Measurements from ENCODE around the gene C5orf58. TPM values are rescaled to one million over a fixed set of nuclear protein-coding genes. Genes with fewer than 3 reads are reported as not detected.

The C5orf58 gene
- total and polyA plus RNA-seq, 2 donors from 2014 or later = not detected

GRCh38 chr5:170257370-170257769 is 24.6 kb downstream of the C5orf58 start:
- Histone ChIP-seq H3K9ac (ENCODE audit: low read length in 3 of 3) (no peak overlapping the region), H3K4me1 (ENCODE audit: control insufficient read depth in 2 of 3, insufficient read depth in 2 of 3, low read depth in 1 of 3, low read length in 3 of 3) (no peaks in the 10 kb centered on the region), H3K4me3 (ENCODE audit: low read length in 3 of 3) (no peak overlapping the region), H3K27me3 (ENCODE audit: control insufficient read depth, insufficient read depth, low read length) (no peaks in the 10 kb centered on the region), H3K36me3 (ENCODE audit: control insufficient read depth in 2 of 3, insufficient read depth in 3 of 3, low read length in 3 of 3) (peaks cover 0 to 3% (median 0%) of the 10 kb centered on the region in 3 donors), H3K9me3 (ENCODE audit: control insufficient read depth in 2 of 3, insufficient read depth in 1 of 3, low read length in 3 of 3) (no peaks in the 10 kb centered on the region), H3K27ac (ENCODE audit: low read depth in 2 of 2, low read length in 2 of 2) (no peak overlapping the region)
- no peak for FAIRE-seq
- TF ChIP-seq CTCF (IDR thresholded peaks at IDR 0.05; ENCODE audit: borderline replicate concordance, extremely low read depth, insufficient read depth) = no peak
- no peak for DNase-seq
- intact Hi-C loops (cut with DNase I) = no loop called here

- FAIRE-seq (no peak), DNase-seq (no peak)
- Histone ChIP-seq H3K4me1 (ENCODE audit: control insufficient read depth in 2 of 3, insufficient read depth in 2 of 3, low read depth in 1 of 3, low read length in 3 of 3) (peaks cover 0 to 4% (median 2%) of the 10 kb centered on the region in 3 donors), H3K9me3 (ENCODE audit: control insufficient read depth in 2 of 3, insufficient read depth in 1 of 3, low read length in 3 of 3) (no peaks in the 10 kb centered on the region), H3K27ac (ENCODE audit: low read depth in 2 of 2, low read length in 2 of 2) (no peak overlapping the region), H3K4me3 (ENCODE audit: low read length in 3 of 3) (no peak overlapping the region), H3K27me3 (ENCODE audit: control insufficient read depth, insufficient read depth, low read length) (no peaks in the 10 kb centered on the region), H3K36me3 (ENCODE audit: control insufficient read depth in 2 of 3, insufficient read depth in 3 of 3, low read length in 3 of 3) (no peaks in the 10 kb centered on the region), H3K9ac (ENCODE audit: low read length in 3 of 3) (no peak overlapping the region)
- no peak for TF ChIP-seq CTCF (IDR thresholded peaks at IDR 0.05; ENCODE audit: borderline replicate concordance, extremely low read depth, insufficient read depth)
- intact Hi-C loops (cut with DNase I) = no loop called here
Measured at GRCh38 chr5:170261528-170262043, 28.8 kb downstream of the C5orf58 start.

- DNase-seq = no peak
- TF ChIP-seq CTCF (IDR thresholded peaks at IDR 0.05; ENCODE audit: borderline replicate concordance, extremely low read depth, insufficient read depth) = no peak
- Histone ChIP-seq H3K36me3 (ENCODE audit: control insufficient read depth in 2 of 3, insufficient read depth in 3 of 3, low read length in 3 of 3) (no peaks in the 10 kb centered on the region), H3K27me3 (ENCODE audit: control insufficient read depth, insufficient read depth, low read length) (no peaks in the 10 kb centered on the region), H3K27ac (ENCODE audit: low read depth in 2 of 2, low read length in 2 of 2) (no peak overlapping the region), H3K4me3 (ENCODE audit: low read length in 3 of 3) (no peak overlapping the region), H3K9me3 (ENCODE audit: control insufficient read depth in 2 of 3, insufficient read depth in 1 of 3, low read length in 3 of 3) (no peaks in the 10 kb centered on the region), H3K4me1 (ENCODE audit: control insufficient read depth in 2 of 3, insufficient read depth in 2 of 3, low read depth in 1 of 3, low read length in 3 of 3) (peaks cover 0 to 4% (median 2%) of the 10 kb centered on the region in 3 donors), H3K9ac (ENCODE audit: low read length in 3 of 3) (no peak overlapping the region)
- intact Hi-C loops (cut with DNase I) = no loop called here
- no peak for FAIRE-seq
Measured at GRCh38 chr5:170262061-170263045, 29.6 kb downstream of the C5orf58 start.
